Lower lobe of right lung (tissue), 2 donors: ENCODE data around the gene SASH1. TPM values are rescaled to one million over a fixed set of nuclear protein-coding genes. Genes with fewer than 3 reads are reported as not detected.

ENCODE experiments used
- ATAC-seq, 2 donors: fragments of 200-7000 bp; cut with Tn5 transposase; one replicate each; pipeline ENCODE4 v1.9.1; 2020 to 2022; ENCODE audit warnings: mild to moderate bottlenecking in 2 of 2, moderate library complexity in 2 of 2
- DNase-seq: peaks from one replicate; pipeline ENCODE4 v3.0.0-alpha.2; 2020
- H3K27ac ChIP-seq: fragments of 200-600 bp; one replicate; pipeline ENCODE4 v1.8.0; 2022
- H3K27me3 ChIP-seq: fragments of 200-600 bp; one replicate; pipeline ENCODE4 v1.8.0; 2022; ENCODE audit warnings: low read depth
- H3K36me3 ChIP-seq: fragments of 200-600 bp; one replicate; pipeline ENCODE4 v1.8.0; 2022; ENCODE audit warnings: mild to moderate bottlenecking
- H3K4me1 ChIP-seq: fragments of 200-600 bp; one replicate; pipeline ENCODE4 v1.8.0; 2022
- H3K4me3 ChIP-seq: fragments of 200-600 bp; one replicate; pipeline ENCODE4 v1.8.0; 2022; ENCODE audit warnings: mild to moderate bottlenecking
- H3K9me3 ChIP-seq: fragments of 200-600 bp; one replicate; pipeline ENCODE4 v1.8.0; 2022
- CTCF ChIP-seq: fragments of 200-600 bp; IDR thresholded peaks from one replicate; pipeline ENCODE4 v1.8.0; 2022; ENCODE audit warnings: antibody characterized with exemption, mild to moderate bottlenecking
- intact Hi-C: fragments of 100-400 bp; cut with DNase I; formaldehyde crosslinking; loops from one replicate; pipeline ENCODE4 v1.11.0; 2022
- total RNA-seq: library from RNA; stranded (reverse); fragmentation: NEBNext Ultra II Directional; extraction: Animal tissue kit (Norgen Biotek cat#: 25700); gene quantifications from one replicate; pipeline ENCODE4 v1.2.1, GENCODE V29; 2021
- donor health status: DM: no; HTN: yes; CAD: no; lungs with severe emphysema.

Gene SASH1
- total RNA-seq, 1 donor from 2014 or later = 103 TPM

- no peaks in the 10 kb centered on the region for H3K9me3 ChIP-seq
- ATAC-seq (no peak), DNase-seq (no peak)
- H3K27ac ChIP-seq = no peak overlapping the region
- H3K4me3 ChIP-seq = no peak overlapping the region
- H3K4me1 ChIP-seq = no peaks in the 10 kb centered on the region
- peaks cover 87% of the 10 kb centered on the region for H3K36me3 ChIP-seq
- no peaks in the 10 kb centered on the region for H3K27me3 ChIP-seq
- intact Hi-C loops = no loop called here
- TF ChIP-seq CTCF = no peak
Observed at GRCh38 chr6:148533309-148534107, 190.9 kb downstream of the SASH1 start.

GRCh38 chr6:148534871-148535270 is 192.2 kb downstream of the SASH1 start:
- no peaks in the 10 kb centered on the region for H3K27me3 ChIP-seq
- H3K27ac ChIP-seq = no peak overlapping the region
- TF ChIP-seq CTCF = no peak
- H3K9me3 ChIP-seq = no peaks in the 10 kb centered on the region
- intact Hi-C loops = no loop called here
- no peaks in the 10 kb centered on the region for H3K4me1 ChIP-seq
- ATAC-seq (no peak), DNase-seq (no peak)
- H3K36me3 ChIP-seq = peaks cover 86% of the 10 kb centered on the region
- no peak overlapping the region for H3K4me3 ChIP-seq

- intact Hi-C loops = no loop called here
- no peaks in the 10 kb centered on the region for H3K4me1 ChIP-seq
- no peak for ATAC-seq
Observed at GRCh38 chr6:148535381-148535780, 192.7 kb downstream of the SASH1 start.

GRCh38 chr6:148535976-148536375 is 193.3 kb downstream of the SASH1 start:
- Histone ChIP-seq H3K4me3 (no peak overlapping the region), H3K36me3 (peaks cover 96% of the 10 kb centered on the region), H3K27ac (no peak overlapping the region), H3K9me3 (no peaks in the 10 kb centered on the region), H3K4me1 (no peaks in the 10 kb centered on the region), H3K27me3 (no peaks in the 10 kb centered on the region)
- ATAC-seq (no peak), DNase-seq (no peak)
- TF ChIP-seq CTCF = no peak
- intact Hi-C loops = no loop called here

More at GRCh38 chr6:148535381-148535780, 192.7 kb downstream of the SASH1 start:
- Histone ChIP-seq H3K4me3 (no peak overlapping the region), H3K27ac (no peak overlapping the region), H3K9me3 (no peaks in the 10 kb centered on the region), H3K36me3 (peaks cover 91% of the 10 kb centered on the region), H3K27me3 (no peaks in the 10 kb centered on the region)
- DNase-seq = no peak
- TF ChIP-seq CTCF = no peak

- no peaks in the 10 kb centered on the region for H3K9me3 ChIP-seq
- peaks cover 96% of the 10 kb centered on the region for H3K36me3 ChIP-seq
- no peak for DNase-seq
- intact Hi-C loops = no loop called here
- no peak for TF ChIP-seq CTCF
- no peak overlapping the region for H3K4me3 ChIP-seq
- ATAC-seq = no peak
- no peaks in the 10 kb centered on the region for H3K4me1 ChIP-seq
- peak overlapping the region; percentile 54 for H3K27ac ChIP-seq
- H3K27me3 ChIP-seq = no peaks in the 10 kb centered on the region
Observed at GRCh38 chr6:148538261-148539190, 195.9 kb downstream of the SASH1 start.
